Midbrain (tissue), 1 donor: ENCODE measurements around the gene NSUN6.

Source experiments
- DNase-seq: peaks from one replicate; lab custom pipeline; 2025; lab: John Stamatoyannopoulos, UW

Gene NSUN6

GRCh38 chr10:18501198-18501597 lies 150.2 kb downstream of the NSUN6 start:
- DNase-seq = no peak

- no peak for DNase-seq
Measured at GRCh38 chr10:18500576-18500975, 150.8 kb downstream of the NSUN6 start.

- no peak for DNase-seq
Measured at GRCh38 chr10:18498998-18499397, 152.4 kb downstream of the NSUN6 start.

- no peak for DNase-seq
Measured at GRCh38 chr10:18497806-18498369, 153.5 kb downstream of the NSUN6 start.
